DMS153 treated with DMSO at 0.1 percent for 48 hours (cell line): Measurements from ENCODE around the gene DERL2.
"Not testable (repeated sequence)": the region's sequence is repeated elsewhere in the genome, so short reads cannot be mapped to it uniquely, and the experiment has no call there.

ENCODE experiments used
- DNase-seq: peaks from one replicate; lab custom pipeline; 2025; ENCODE audit not compliant: unreplicated experiment; lab: John Stamatoyannopoulos, UW

DERL2 gene

DNA sequence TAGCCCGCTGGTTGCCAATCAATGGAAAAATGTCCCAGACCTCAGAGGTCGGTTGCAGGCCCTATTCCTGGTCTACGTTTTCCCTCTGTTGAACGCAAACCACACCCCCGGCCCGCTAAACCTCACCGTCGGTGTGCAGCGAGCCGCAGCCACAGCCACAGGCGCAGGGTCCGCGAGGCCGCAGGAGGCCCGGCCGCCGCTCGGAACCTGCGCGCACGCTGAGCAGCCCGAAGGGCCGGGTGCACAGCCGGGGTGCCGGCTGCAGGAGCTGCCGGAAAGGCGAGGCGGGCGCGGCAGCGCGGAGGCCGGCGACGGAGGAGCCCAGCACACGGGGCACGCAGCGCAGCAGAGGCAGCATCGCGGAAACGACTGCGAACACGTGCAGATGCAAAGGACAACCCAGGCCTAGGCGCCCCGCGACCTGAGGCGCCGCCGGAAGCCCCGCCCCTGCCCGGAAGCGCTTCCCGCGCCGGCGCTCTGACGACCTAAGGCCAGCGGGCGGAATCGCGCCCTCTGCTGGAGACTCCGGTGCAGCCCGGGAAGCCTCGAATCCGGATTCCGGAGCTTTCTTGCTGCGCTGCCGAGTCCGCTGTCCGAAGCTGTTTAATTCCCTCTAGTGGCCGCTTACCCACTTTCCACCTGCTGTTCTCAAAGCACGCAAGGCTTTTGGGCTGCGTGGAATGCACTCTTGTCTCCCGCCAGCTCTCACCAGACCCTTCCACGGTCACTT, 47.1 kb downstream of the DERL2 start, which contains the start of gene C1QBP:
Gene C1QBP, minus strand, starts transcription at position 440 of the 730 bp plus-strand sequence. Its CDS starts 82 bp downstream, at position 358.
- peak; percentile 21 for DNase-seq

DNA sequence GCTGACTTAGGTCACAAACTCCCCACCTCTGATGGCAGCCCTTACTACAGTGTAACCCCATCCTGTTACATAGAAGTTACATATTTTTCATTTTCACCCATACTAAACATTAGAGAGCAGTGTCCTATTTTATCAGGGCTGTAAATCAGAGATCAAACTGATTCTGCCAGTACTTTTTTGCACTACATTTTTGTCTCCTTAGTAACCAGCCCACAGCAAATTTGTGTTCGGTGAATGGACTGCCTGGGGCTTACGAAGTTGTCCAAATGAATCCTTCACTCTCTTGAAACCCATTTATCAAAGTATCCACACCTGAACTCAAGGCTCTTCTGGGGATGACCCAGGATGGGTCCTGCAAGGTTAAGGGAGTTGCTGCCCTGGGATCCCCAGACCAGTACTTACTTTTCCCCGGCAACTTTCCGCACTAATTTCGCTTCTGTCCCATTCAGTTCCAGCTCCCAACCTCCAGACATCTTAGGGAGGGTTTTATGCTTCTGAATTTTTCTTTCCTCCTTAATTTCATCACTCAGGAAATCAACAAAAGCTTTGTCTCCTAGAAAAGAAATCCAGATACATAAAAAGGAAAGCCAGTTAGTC, 48.2 kb downstream of the DERL2 start:
- no peak for DNase-seq

DNA sequence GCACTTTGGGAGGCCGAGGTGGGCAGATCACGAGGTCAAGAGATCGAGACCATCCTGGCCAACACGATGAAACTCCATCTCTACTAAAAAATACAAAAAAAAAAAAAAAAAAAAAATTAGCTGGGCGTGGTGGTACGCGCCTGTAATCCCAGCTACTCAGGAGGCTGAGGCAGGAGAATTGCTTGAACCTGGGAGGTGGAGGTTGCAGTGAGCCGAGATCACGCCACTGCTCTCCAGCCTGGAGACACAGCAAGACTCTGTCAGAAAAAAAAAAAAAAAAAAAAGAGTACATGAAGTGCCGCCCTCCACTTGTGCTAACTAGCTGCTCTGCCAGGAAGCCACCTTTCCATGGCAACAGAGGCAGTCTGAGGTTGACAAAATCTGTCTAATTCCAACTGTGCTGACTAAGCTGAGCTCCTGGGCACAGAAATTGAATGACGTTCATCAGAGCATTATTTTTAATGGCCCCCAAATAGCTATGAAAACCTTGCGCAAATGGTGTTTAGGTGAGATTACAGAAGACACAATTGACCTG, 50.1 kb downstream of the DERL2 start:
- not testable (repeated sequence) for DNase-seq

DNA sequence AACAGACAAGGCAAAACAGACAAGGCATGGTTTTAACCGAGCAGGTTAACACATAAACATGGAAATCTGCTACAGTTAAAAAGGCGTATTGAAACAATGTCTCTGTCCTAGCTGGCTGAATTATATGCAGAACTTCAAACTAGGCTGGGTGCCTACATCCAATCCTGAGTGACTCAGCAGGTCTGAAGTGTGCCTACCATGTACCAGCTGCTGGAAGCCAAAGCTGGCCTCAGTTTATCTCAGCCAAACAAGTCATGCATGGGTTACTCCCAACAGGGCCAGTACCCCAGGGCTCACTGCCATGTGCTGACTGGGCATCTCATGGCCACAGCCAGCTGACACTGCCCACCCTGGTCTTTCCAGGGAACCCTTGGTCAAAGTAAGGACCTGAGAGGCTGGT, 51.0 kb downstream of the DERL2 start:
- no peak for DNase-seq

DNA sequence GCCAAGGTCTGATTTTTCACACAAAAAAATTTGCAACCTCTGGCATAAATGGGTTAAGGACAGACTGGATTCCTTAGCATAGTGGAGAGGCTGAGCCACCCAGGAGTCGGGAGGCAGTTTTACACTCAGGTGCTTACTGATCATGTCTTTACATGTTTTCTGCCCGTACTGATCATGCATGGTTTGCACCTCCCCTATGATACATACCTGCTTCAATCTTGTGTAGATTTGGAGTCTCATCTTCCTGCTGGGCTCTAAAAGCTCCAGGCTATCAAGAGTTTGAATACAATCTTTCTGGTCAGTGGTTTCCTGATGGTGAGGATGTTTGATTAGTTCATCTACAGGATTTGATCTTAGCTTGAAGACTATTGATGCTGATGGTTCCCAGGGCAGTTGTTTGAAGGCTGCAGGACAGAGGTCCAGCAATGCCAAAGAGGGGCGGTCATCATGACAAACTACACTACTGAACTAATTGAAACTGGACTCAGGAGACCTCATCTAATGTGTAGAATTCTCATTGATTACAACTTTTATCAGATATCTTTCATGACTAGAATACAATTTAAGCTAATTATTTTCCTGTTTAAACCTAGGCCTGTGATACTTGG, 53.9 kb downstream of the DERL2 start:
- no peak for DNase-seq

DNA sequence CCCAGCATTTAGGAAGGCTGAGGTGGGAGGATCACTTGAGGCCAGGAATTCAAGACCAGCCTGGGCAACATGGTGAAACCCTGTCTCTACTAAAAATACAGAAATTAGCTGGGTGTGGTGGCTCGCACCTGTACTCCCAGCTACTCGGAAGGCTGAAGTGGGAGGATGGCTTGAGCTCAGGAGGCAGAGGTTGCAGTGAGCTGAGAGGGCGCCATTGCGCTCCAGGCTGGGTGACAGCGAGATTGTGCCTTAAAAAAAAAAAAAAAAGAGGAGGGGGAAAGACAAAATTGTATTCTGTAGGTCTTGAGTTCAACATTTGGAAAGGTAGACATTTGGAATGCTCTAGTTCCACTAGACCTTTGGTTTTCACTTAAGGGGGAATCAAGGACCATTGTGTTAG, 54.7 kb downstream of the DERL2 start:
- not testable (repeated sequence) for DNase-seq

DNA sequence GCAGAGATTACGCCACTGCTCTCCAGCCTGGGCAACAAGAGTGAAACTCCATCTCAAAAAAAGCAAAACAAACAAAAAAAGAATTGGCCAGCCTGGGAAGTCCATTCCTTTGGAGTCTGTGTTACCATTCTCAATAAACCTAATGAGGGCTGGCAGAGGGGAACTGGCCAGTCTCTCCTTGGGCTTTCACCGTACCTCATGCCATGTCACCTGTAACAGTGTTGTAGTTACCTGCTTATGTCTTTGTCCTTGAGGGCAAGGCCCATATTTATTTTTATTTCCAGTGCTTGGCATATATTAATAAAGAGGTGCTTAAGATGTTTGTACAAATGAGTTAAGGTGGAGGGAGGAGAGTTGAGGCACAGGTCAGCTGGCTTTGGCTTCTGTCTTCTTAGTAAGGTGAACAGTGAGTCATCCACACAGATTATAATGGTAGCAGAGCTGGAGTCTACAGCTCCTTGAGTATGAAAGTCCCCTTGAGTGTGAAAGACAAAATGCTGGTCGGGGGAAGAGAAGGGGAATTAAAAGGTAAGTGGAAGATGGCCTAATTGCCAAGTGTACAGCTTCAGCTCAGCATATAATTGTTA, 55.5 kb downstream of the DERL2 start:
- no peak for DNase-seq

DNA sequence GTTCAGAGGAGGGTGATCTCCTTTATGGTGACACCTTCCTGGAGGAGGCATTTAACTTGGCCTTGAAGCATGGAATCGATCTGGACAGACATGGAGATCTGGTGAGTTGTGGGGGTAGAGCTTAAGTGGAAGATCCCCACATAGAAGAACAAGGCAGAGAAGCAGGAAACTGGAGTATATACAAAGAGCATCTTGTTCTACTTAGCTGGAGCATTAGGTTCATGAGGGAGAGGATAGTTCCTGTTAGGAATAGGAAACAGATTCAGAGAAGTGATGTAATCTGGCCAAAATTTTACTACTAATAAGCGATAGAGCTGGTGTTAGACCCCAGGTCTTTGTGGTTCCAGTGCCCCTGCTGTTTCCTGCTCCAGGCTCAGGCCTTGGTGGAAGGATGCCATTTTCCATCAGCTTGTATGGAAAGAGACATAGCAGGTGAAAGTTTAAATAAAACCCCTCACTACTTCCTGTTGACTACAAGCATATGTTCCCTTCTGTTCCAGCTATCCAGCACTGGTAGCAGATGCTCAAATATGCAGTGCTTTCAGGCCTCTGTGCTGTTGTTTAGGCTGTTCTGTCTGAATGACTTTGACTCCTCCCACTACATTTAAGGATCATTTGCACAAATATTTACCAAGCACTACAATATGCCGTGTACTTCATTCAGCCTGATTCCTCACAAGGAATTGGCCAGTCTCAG, 56.6 kb downstream of the DERL2 start:
- DNase-seq, result no peak

DNA sequence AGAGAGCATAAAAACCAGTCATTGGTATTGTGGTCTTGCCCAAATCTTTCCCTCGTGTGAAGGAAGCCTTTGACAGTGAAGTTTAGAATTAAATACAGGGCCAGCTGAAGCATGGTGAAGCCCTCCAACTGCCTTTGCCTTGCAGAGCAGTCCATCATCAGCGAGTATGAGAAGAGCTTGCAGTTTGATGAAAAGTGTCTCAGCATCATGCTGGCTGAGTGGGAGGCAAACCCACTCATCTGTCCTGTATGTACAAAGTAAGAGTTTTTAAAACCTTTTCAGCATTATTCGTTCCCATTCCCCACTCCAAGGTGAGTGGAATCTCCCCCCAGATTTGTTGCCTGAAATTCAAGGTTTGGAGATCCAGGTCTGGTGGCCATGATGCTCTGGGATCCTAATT, 60.2 kb downstream of the DERL2 start:
- DNase-seq, result no peak

DNA sequence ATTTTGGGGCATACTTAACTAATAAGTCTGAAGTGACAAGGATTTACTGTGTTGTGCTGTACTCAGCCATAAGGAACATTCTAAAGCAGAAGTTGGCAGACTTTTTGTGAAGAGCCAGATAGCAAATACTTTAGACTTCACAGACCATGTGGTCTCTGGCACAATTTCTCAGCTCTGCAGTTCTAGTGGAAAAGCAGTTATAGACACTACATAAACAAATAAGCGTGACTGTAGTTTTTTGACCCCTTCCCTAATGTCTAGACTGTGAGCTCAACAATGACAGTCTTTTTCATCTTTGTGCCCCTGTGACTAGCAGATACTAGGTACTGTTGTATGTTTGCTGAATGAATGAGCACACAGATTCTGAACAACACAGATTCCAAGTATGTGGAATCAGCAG, 61.1 kb downstream of the DERL2 start:
- DNase-seq, result no peak

DNA sequence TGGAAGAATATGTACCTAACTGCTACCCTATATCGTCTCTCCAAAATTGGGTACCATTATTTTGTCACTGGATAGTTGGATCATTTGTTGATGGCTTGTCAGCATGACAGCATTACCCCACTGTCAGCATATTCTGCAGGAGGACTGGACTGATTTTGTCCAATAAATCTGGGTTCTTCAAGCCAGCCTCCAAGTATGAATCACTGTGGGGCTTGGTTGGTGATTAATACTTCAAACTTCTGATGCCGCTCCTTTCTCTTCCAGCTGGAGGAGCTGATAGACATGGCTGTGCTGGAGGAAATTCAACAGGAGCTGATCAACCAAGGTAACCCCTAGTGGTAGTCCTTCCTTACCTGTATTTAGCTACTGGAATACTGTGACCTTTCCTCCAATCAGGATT, 63.5 kb downstream of the DERL2 start:
- no peak for DNase-seq
